Fibroblast of lung (primary cell): ENCODE results near the gene ADAMTS6.

Source experiments
- EZH2 ChIP-seq: IDR thresholded peaks from 2 replicates; pipeline ENCODE4 v1.5.1; 2012; ENCODE audit warnings: low read length, control low read depth, mild to moderate bottlenecking; ENCODE audit errors: missing control alignments
- TF ChIP-seq, protein P1 (sequence below), 2 donors: IDR thresholded peaks in 1 of 2; conservative IDR thresholded peaks in 1 of 2; 1 replicate in 1 of 2; 2 replicates in 1 of 2; pipeline ENCODE4 v1.5.1; 2011 to 2012; ENCODE audit warnings: low read length in 2 of 2, control low read depth in 1 of 2, inconsistent platforms in 1 of 2, low read depth in 1 of 2, mild to moderate bottlenecking in 1 of 2

DNA sequence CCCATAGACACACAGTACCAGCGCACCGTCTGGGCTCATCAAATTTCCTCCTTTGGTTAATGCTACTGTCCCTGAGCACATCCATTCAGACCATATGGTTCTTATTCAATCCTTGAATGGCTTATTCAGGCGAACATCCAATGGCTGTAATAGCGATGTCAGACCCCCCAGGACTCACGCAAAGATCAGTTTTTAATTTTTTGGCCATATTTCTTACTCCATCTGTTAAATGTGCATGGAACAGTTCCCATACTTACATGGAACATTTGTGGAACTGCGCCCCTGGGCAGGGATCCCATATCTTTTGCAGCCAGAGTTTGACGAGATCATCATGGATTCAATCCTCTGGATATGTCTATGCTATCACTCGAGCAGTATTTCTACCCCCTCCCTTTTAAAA is 213.2 kb downstream of the ADAMTS6 start:
- TF ChIP-seq, protein P1, sequence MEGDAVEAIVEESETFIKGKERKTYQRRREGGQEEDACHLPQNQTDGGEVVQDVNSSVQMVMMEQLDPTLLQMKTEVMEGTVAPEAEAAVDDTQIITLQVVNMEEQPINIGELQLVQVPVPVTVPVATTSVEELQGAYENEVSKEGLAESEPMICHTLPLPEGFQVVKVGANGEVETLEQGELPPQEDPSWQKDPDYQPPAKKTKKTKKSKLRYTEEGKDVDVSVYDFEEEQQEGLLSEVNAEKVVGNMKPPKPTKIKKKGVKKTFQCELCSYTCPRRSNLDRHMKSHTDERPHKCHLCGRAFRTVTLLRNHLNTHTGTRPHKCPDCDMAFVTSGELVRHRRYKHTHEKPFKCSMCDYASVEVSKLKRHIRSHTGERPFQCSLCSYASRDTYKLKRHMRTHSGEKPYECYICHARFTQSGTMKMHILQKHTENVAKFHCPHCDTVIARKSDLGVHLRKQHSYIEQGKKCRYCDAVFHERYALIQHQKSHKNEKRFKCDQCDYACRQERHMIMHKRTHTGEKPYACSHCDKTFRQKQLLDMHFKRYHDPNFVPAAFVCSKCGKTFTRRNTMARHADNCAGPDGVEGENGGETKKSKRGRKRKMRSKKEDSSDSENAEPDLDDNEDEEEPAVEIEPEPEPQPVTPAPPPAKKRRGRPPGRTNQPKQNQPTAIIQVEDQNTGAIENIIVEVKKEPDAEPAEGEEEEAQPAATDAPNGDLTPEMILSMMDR (conservative IDR thresholded peaks at IDR 0.05 in 1 of 2, IDR thresholded peaks at IDR 0.05 in 1 of 2; ENCODE audit: low read depth in 1 of 2, low read length in 2 of 2): no peak
- TF ChIP-seq EZH2: no peak
